ENCODE data around the gene REPS1.
A peak's percentile ranks its signal among the peaks of the same experiment; 100 is the strongest.
"Not testable (repeated sequence)": the region's sequence is repeated elsewhere in the genome, so short reads cannot be mapped to it uniquely, and the experiment has no call there.

Gene REPS1

GRCh38 chr6:139006477-139006876 lies 18.4 kb upstream of the REPS1 start:
- intact Hi-C loops (cut with DNase I) = no loop called here
- no peak for DNase-seq

- intact Hi-C loops (cut with DNase I) = no loop called here
- no peak for DNase-seq
Observed at GRCh38 chr6:139003751-139004150, 15.7 kb upstream of the REPS1 start.

- intact Hi-C loops (cut with DNase I) = no loop called here
- no peak for DNase-seq
Observed at GRCh38 chr6:138999949-139000725, 12.1 kb upstream of the REPS1 start.

GRCh38 chr6:138997136-138997535 lies 9.1 kb upstream of the REPS1 start:
- no peak for DNase-seq
- intact Hi-C loops (cut with DNase I) = no loop called here

- no peak for DNase-seq
- intact Hi-C loops (cut with DNase I) = no loop called here
Observed at GRCh38 chr6:138996524-138996923, 8.5 kb upstream of the REPS1 start.

GRCh38 chr6:138993410-138993809 lies 5.4 kb upstream of the REPS1 start:
- DNase-seq; intact Hi-C loops (cut with DNase I): not testable (repeated sequence)

- DNase-seq; intact Hi-C loops (cut with DNase I): not testable (repeated sequence)
Observed at GRCh38 chr6:138992965-138993364, 4.9 kb upstream of the REPS1 start.

GRCh38 chr6:138991206-138991605 lies 3.2 kb upstream of the REPS1 start:
- intact Hi-C loops (cut with DNase I) = no loop called here
- no peak for DNase-seq

- intact Hi-C loops (cut with DNase I) = loop anchor here (2.0 to 5.0 kb wide), 2 partner anchors 147 to 378 kb away; no protein-coding TSS in a partner anchor
- DNase-seq = no peak
Observed at GRCh38 chr6:138989098-138989983, 1.3 kb upstream of the REPS1 start.

- no peak for DNase-seq
- intact Hi-C loops (cut with DNase I) = loop anchor here (1.0 to 5.0 kb wide), 3 partner anchors 148 to 379 kb away; no protein-coding TSS in a partner anchor
Observed at GRCh38 chr6:138988469-138988834, 399 bp upstream of the REPS1 start.

GRCh38 chr6:138987080-138987642 lies 892 bp downstream of the REPS1 start:
- intact Hi-C loops (cut with DNase I) = loop anchor here (2.0 to 5.0 kb wide), 2 partner anchors 14 to 380 kb away; no protein-coding TSS in a partner anchor
- peak in 5 of 10 donors; percentile 9 to 86 (median 75) for DNase-seq

GRCh38 chr6:138986578-138986977 lies 1.5 kb downstream of the REPS1 start:
- DNase-seq = no peak

GRCh38 chr6:138981416-138981815 lies 6.6 kb downstream of the REPS1 start:
- intact Hi-C loops (cut with DNase I) = no loop called here
- DNase-seq = no peak

More at GRCh38 chr6:138986578-138986977, 1.5 kb downstream of the REPS1 start:
- intact Hi-C loops (cut with DNase I) = loop anchor here (2.0 to 5.0 kb wide), 2 partner anchors 14 to 381 kb away; no protein-coding TSS in a partner anchor

- intact Hi-C loops (cut with DNase I) = no loop called here
- no peak for DNase-seq
Observed at GRCh38 chr6:138979813-138980668, 8.0 kb downstream of the REPS1 start.

GRCh38 chr6:138979365-138979764 lies 8.7 kb downstream of the REPS1 start:
- intact Hi-C loops (cut with DNase I) = no loop called here
- no peak for DNase-seq

GRCh38 chr6:138978229-138978628 lies 9.8 kb downstream of the REPS1 start:
- intact Hi-C loops (cut with DNase I) = no loop called here
- DNase-seq = no peak

GRCh38 chr6:138977646-138978167 lies 10.3 kb downstream of the REPS1 start:
- no peak for DNase-seq
- intact Hi-C loops (cut with DNase I) = no loop called here

GRCh38 chr6:138977242-138977641 lies 10.8 kb downstream of the REPS1 start:
- intact Hi-C loops (cut with DNase I) = no loop called here
- no peak for DNase-seq

- no peak for DNase-seq
- intact Hi-C loops (cut with DNase I) = no loop called here
Observed at GRCh38 chr6:138975815-138976214, 12.2 kb downstream of the REPS1 start.

Measured in posterior cingulate gyrus (tissue), 11 donors.